Naive B cell (primary cell): ENCODE results near the gene SYT7. TPM values are rescaled to one million over a fixed set of nuclear protein-coding genes. Genes with fewer than 3 reads are reported as not detected.

Experiments
- polyA plus RNA-seq, 6 donors: library from polyadenylated mRNA; unstranded; fragments of 300-500 nt; fragmentation: Illumina TruSeq; gene quantifications; one replicate each; pipeline ENCODE4 v1.2.3, GENCODE V29; 2021; ENCODE audit warnings: low read depth in 6 of 6

The SYT7 gene
- polyA plus RNA-seq, 6 donors from 2014 or later = not detected

Other genes with a start within 250 kb of the SYT7 start
- 100 to 1,000 TPM; 103 to 177 (median 111) TPM for gene DDB1, start 248.0 kb downstream of the SYT7 start, polyA plus RNA-seq
- gene TKFC, start 247.8 kb downstream of the SYT7 start, polyA plus RNA-seq = 10 to 100 TPM; 38.3 to 62.2 (median 46.4) TPM
- 1,000 to 10,000 TPM; 1,105 to 1,945 (median 1,251) TPM for gene CYB561A3, start 219.2 kb downstream of the SYT7 start, polyA plus RNA-seq
- gene TMEM138, start 218.7 kb downstream of the SYT7 start, polyA plus RNA-seq = 10 to 100 TPM; 37.9 to 56.4 (median 41.9) TPM
- gene TMEM216, start 188.5 kb downstream of the SYT7 start, polyA plus RNA-seq = 10 to 100 TPM; 36.4 to 76.6 (median 65.0) TPM
- 10 to 100 TPM; 26.3 to 43.8 (median 36.6) TPM for gene CPSF7, start 151.1 kb downstream of the SYT7 start, polyA plus RNA-seq
- gene SDHAF2, start 151.0 kb downstream of the SYT7 start, polyA plus RNA-seq = 10 to 100 TPM; 65.7 to 83.3 (median 79.1) TPM
- gene LRRC10B, start 72.3 kb downstream of the SYT7 start, polyA plus RNA-seq = under 1 TPM in 1 of 6 donors, not detected in 5; 0.12 TPM
- not detected for gene DAGLA, start 99.3 kb upstream of the SYT7 start, polyA plus RNA-seq
- gene MYRF, start 171.6 kb upstream of the SYT7 start, polyA plus RNA-seq = under 1 TPM in 5 of 6 donors, not detected in 1; 0.11 to 0.35 (median 0.17) TPM
- gene TMEM258, start 211.5 kb upstream of the SYT7 start, polyA plus RNA-seq = 100 to 1,000 TPM; 117 to 238 (median 185) TPM
- 10 to 100 TPM in 5 of 6 donors, 1 to 10 TPM in 1; 8.0 to 23.8 (median 15.3) TPM for gene FEN1, start 211.8 kb upstream of the SYT7 start, polyA plus RNA-seq
- 10 to 100 TPM in 1 of 6 donors, 1 to 10 TPM in 3, under 1 TPM in 1, not detected in 1; 0.79 to 14.0 (median 1.6) TPM for gene FADS1, start 235.9 kb upstream of the SYT7 start, polyA plus RNA-seq
- gene FADS2, start 247.2 kb upstream of the SYT7 start, polyA plus RNA-seq = 10 to 100 TPM in 1 of 6 donors, 1 to 10 TPM in 3, under 1 TPM in 1, not detected in 1; 0.92 to 11.5 (median 2.0) TPM